Stimulated activated naive CD8-positive, alpha-beta T cell treated with anti-CD3 and anti-CD28 coated beads, Interleukin-15, Interleukin-2, amounts not matched to agents 100 U/mL and 50 U/mL, for 24 hours (primary cell): ENCODE data around the gene CAGE1.
"Not testable (repeated sequence)": the region's sequence is repeated elsewhere in the genome, so short reads cannot be mapped to it uniquely, and the experiment has no call there.

Experiments used
- ATAC-seq: fragments of 150-1000 bp; cut with Tn5 transposase; one replicate; pipeline ENCODE4 v1.10.0; 2021
- DNase-seq: peaks from one replicate; pipeline ENCODE4 v3.0.0; 2021

CAGE1 gene

DNA sequence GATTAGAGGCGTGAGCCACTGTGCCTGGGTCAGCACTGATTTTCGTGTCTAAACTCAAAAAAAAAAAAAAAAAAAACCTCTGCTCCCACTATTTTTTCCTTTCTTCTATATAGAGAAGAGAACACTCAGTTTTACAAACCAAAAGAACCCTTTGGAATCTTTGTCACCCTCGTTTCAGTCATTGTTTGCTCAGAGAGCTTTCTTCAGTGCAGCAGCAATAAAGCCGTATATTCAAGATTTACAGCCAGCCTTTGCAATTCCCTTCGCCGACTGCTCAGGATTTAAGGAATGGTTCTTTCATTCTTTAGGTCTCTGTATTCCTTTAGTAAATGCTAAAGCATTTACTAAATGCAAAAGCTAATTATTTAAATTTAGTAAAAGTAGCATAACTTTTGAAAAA, 20.2 kb upstream of the CAGE1 start:
- no peak for DNase-seq
- no peak for ATAC-seq

DNA sequence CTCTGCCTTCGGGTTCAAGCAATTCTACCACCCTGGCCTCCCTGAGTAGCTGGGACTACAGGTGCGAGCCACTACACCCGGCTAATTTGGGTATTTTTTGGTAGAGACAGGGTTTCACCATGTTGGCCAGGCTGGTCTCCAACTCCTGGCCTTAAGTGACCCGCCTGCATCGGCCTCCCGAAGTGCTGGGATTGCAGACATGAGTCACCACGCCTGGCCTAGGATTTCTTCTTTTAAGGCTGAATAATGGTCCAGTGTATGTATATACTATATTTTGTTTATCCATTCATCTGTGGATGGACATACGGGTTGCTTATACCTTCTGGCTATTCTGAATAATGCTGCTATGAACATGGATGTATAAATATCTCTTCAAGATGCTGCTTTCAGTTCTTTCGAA, 17.2 kb upstream of the CAGE1 start:
- no peak for ATAC-seq
- no peak for DNase-seq

DNA sequence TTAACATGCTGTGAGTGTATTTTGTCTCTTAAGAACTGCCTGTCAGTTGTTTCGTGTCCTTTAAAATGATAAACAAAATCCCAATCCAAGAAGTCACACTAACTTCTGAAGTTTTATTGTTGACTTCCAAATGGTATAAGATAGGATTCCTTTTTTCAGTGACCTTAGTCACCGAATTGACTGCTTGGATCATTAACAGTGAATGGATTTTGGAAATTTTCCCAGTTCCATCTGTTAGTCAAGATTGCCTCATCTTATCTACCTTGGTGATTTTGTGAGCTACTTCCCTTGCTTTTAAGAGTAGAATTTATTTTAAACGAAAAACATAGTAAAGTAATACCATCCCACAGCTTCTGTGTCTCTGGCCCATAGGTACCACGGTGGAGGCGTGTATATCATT, 15.0 kb upstream of the CAGE1 start:
- DNase-seq: no peak
- ATAC-seq: no peak

DNA sequence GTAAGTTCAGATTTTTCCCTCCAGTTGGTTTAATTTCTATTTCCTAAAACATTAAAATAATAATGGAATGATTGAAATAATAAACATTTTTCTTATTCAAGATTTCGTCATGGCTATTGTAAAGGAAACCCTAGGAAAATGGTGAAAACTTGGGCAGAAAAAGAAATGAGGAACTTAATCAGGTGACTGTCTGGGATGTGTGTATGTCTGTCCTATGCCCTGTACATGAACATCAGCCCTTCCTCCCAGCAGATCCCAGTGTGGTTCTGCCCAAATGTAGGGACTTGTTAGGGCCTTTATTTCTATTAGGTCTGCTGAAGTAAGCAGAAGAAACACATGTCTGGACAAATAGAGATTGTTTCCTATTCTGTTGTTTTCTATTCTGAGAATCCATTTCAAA, 13.2 kb upstream of the CAGE1 start:
- DNase-seq: no peak
- ATAC-seq: no peak

DNA sequence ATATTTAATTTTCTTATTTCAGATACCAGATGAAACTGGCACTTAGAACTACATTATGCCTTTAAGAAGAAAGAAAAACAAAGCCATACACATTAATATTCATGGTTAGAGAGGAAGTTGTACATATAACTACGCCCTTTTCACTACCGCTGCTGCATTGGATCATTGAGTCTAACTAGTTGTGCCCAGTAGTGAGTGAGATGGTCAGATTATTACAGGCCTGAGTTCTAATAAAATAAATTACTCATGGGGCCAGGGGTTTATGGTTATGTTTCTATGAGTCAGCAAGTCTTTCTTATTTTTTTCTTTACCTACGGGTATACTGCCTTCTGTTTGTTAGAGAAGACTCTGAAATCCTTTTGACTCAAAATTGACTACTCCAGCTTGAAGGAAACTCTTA, 11.5 kb upstream of the CAGE1 start:
- DNase-seq (no peak), ATAC-seq (no peak)

DNA sequence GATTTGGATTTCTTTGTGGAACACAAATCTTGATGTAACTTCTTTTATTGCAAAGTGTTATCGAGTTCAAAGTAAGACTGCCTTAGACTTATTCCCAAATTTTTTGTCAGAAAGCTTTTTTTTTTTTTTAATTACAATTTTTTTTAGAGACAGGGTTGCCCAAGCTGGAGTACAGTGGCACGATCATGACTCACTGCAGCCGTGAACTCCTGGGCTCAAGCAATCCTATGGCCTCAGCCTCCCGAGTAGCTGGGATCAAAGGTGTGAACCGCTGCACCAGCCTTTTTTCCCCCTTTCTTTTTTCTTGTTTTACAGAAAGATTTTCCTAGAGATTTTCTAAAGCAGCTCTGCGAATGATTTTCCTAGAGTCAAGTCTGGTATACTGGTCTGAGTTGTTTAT, 2.9 kb upstream of the CAGE1 start:
- DNase-seq (no peak), ATAC-seq (no peak)

DNA sequence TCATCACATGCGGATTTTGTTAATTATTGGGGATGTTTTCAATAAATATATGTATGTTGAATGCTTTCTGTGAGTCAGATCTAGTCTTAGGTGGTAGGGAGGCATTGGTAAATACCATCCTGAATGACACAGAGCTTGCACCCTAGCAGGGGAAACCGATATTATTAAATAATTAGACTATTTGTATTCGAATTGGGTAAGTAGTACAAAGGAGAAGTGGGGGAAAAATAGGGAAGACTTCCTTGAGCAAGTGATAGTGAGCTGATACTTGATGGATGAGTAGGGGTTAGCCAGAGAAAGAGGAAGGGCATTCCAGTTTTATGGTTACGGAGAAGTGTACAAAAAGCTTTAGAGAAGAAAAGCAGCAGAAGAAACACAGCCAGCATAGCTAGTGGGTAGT, 1.6 kb upstream of the CAGE1 start:
- no peak for DNase-seq
- no peak for ATAC-seq

DNA sequence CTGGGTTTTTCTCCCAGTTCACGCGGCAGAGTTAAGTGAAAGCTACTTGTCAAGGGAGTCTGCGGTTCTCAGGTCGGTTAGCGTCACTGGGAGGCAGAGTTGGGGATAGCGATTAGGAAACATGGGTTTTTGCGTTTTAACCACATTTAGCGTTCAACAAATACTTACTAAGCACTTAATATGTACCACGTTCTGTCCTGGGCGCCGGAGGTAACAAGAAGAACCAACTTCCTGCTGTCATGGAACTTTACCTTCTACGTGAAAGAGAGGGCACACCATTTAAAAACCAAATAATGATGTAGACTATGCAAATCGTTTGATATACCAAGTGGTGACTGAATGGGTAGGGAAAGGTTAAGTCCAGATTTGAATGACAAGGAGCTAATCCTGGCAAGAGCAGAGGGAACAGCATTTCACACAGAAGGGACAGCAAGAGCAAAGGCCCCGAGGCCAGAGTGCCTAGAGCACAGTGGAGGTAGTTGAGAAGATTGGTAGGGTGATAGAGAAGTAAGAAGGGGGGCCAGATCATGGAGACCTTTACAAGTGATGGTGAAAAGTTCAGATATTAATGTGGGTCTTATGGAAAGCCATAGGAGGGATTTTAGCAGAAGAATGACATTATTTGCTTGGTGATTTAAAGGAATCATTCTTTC, 810 bp upstream of the CAGE1 start:
- peak; percentile 4 for ATAC-seq
- no peak for DNase-seq

DNA sequence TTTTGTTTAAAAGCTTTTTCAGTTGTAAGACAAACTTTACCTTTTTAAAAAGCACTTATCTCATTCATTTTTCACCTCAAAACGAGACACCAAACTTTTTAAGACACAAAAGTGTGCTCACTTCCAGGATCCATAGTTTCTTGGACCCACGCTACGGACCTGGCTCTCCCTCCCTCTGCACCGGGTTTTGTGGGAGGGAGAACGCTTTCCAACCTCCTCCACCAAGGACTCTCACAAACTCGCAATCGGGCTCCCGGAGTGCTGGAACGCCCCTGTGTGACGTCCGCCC, 436 bp downstream of the CAGE1 start:
- DNase-seq: no peak
- no peak for ATAC-seq

DNA sequence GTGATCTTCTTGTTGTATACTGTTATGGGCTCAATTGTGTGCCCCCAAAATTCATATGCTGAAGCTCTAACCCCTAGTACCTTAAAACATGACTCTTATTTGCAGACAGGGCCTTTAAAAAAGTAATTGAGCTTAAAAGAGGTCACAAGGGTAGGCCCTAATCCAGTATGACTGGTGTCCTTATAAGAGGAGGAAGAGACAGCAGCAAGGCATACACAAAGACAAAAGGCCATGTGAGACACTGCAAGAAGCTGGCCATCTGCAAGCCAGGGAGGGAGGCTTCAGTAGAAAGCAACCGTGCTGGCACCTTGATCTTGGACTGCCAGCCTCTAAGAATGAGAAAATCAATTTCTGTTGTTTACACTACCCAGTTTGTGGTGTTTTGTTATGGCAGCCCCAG, 8.4 kb downstream of the CAGE1 start:
- ATAC-seq: no peak
- no peak for DNase-seq

DNA sequence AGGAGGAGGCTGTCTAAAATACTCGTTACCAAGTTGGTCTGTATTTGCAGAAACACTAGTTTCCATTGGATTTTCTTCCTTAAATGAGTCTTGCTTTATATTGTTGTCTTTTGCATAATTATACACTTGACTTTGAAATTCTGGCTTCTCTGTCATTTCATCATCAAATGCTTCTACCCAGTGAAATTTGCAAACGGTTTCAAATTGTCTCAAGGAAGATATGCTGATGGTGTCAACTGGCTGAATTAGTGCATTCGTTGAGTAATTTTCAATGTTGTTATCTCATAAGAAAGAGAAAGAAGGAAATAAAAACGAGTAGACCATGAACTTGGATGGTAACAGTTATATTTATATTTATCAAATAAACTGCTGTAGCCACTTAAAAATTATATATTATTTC, 10.8 kb downstream of the CAGE1 start:
- no peak for DNase-seq
- no peak for ATAC-seq

DNA sequence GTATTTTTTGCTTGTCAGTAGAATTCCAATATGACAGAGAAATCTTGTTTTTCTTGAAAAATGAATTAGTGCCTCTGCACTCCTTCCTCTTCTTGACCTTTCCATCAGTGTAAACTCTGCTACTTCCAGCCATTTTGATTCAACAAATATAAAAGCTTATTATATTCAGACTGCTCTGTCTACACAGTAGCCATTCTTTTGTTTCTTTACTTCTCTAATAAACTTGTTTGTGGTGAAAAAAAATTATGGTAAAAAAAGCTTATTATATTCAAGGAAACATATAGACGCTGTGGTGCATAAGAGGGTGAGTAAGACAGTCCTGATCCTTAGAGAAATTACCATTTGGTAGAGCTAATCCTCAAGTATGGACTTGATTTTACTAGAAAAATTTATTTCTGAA, 11.6 kb downstream of the CAGE1 start:
- ATAC-seq (no peak), DNase-seq (no peak)

DNA sequence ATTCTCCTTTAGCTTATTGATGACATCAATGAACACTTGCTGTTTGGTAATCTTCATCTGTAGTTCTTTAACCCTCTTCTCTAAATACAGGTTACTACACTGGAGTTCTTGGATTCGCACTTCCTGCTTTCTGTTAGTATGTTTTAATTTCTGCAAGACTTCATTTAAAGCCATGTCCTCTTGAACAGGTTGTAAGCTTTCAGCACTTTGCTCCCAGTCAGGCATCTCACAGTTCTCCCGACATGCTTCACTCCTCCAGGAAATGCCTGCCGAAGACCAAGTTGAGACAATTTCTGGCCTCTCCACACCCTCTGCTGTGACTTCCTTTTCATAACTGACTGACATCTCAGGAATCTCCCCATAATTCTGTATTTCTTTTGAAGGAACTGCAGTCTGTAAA, 15.8 kb downstream of the CAGE1 start:
- no peak for DNase-seq
- no peak for ATAC-seq

DNA sequence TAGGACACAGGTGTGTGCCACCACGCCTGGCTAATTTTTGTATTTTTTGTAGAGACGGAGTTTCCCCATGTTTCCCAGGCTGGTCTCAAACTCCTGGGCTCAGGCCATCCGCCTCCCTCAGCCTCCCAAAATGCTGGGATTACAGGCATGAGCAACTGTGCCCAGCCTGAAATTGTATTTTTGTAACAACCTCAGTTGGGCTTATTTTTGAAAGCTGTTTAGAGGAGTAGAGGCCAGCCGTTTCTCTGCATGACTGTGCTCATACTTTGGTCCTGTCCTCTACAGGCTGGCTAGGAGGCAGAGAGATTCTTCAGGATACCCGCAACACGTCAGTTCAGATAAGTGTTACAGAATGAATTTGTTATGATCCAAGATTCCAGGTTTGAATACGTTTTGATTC, 22.1 kb downstream of the CAGE1 start:
- DNase-seq (no peak), ATAC-seq (no peak)

DNA sequence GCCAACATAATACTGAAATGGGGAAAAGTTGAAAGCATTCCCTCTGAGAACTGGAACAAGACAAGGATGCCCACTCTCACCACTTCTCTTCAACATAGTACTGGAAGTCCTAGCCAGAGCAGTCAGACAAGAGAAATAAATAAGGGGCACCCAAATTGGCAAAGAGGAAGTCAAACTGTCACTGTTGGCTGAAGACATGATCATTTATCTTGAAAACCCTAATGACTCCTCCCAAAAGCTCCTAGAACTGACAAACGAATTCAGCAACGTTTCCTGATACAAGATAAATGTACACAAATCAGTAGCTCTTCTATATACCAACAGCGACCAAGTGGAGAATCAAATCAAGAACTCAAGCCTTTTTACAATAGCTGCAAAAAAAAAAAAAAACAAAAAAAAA, 37.6 kb downstream of the CAGE1 start:
- not testable (repeated sequence) for DNase-seq, ATAC-seq

DNA sequence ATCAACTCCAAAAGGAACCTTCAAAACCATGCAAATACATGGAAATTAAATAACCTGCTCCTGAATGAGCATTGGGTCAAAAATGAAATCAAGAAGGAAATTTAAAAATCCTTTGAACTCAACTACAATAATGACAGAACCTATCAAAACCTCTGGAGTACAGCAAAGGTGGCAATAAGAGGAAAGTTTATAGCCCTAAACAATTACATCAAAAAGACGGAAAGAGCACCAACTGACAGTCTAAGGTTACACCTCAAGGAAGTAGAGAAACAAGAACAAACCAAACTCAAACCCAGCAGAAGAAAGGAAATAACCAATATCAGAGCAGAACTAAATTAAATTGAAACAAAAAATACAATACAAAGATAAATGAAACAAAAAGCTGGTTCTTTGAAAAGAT, 39.0 kb downstream of the CAGE1 start:
- not testable (repeated sequence) for ATAC-seq, DNase-seq

DNA sequence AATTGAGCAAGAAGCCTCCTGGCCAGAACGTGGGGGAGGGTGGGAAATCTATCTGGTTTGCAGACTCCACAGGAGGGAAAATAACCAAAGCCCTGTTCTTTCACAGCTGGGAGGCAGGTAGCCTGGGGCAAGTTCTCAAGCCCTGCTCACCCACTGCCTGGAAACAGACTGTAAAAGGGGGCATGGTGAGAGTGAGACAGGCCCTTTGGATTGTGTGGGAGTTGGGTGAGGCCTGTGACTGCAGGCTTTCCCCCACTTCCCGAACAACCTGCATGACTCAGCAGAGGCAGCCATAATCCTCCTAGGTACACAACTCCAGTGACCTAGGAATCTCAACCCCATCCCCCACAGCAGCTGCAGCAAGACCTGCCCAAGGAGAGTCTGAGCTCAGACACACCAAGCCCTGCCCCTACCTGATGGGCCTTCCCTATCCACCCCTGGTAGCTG, 42.0 kb downstream of the CAGE1 start:
- ATAC-seq, DNase-seq: not testable (repeated sequence)

DNA sequence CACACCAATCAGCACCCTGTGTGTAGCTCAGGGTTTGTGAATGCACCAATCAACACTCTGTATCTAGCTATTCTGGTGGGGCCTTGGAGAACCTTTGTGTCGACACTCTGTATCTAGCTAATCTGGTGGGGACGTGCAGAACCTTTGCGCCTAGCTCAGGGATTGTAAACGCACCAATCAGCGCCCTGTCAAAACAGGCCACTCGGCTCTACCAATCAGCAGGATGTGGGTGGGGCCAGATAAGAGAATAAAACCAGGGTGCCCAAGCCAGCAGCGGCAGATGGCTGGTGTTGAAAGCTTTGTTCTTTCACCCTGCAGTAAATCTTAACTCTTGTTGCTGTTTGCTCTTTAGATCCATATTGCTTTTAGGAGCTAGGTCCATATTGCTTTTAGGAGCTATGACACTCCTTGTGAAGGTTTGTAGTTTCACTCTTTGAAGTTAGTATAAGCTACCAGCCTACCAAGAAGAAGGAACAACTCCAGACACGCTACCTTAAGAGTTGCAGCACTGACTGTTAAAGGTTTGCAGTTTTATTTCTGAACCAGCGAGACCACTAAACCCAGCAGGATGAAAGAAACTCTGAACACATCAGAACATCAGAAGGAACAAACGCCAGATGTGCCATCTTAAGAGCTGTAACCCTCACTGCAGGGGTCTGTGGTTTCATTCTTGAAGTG, 44.6 kb downstream of the CAGE1 start:
- DNase-seq, ATAC-seq: not testable (repeated sequence)

DNA sequence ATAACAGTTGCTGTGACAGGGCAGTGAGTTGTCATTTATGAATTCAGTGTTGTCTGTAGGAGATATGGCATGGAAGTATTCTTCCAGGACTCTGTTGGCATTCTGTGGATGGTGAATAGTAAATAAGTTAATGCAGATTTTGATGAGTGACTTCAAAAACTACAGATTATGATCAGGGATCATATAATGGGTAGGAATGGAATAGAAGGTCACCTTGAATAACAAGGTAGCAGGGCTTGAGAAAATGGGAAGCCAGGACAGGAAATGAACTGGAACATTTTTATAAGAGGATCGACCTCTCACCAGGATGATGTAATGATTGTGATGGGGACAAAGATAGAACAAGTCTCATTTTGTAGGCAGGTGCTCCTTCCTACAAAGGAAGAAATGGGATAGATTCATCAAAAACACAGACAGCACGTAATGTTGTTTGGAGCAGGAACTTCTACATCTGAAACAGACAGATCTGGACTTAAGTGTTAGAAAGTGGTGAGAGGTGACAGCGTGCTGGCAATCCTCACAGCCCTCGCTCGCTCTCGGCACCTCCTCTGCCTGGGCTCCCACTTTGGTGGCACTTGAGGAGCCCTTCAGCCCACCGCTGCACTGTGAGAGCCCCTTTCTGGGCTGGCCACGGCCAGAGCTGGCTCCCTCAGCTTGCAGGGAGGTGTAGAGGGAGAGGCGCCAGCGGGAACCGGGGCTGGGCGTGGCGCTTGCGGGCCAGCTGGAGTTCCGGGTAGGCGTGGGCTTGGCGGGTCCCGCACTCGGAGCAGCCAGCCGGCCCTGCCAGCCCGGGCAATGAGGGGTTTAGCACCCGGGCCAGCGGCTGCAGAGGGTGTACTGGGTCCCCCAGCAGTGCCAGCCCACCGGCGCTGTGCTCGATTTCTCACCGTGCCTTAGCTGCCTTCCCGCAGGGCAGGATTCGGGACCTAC, 45.7 kb downstream of the CAGE1 start:
- ATAC-seq: no peak

DNA sequence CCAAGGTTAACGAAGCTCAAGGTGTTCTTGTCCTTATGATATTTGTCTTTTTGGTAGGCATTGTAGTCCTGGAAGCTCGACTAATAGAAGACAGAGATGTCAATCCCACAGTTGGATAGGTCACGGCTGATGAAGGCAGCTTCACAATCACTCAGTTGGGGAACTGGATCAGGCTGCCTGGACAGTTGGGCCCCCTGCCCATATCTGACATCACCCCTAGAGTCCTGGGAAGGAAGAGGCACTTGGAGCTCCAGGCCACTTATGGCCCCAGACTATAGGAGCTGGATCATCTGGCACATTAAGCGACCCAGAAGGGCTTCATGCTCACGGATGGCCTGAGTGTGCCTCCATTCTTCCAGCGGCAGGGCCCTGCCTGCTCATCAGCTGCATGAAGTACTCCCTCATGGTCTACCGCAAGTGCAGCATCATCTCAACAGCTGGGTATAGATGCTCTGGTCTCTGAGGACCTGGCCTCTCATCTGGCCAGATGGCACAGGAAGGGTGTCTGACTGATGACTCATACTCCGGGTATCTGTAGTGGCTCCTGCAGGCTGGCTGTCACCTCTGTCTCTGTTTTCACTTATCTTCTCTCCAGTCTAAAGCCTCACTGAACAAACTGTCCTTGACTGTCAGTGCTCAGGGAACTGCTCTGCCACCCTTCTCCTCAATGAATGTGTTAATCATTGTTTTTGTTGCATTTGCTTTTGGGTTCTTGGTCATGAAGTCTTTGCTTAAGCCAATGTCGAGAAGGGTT, 47.4 kb downstream of the CAGE1 start:
- DNase-seq (no peak), ATAC-seq (no peak)

More for the DNA sequence above, 45.7 kb downstream of the CAGE1 start:
- DNase-seq: no peak

DNA sequence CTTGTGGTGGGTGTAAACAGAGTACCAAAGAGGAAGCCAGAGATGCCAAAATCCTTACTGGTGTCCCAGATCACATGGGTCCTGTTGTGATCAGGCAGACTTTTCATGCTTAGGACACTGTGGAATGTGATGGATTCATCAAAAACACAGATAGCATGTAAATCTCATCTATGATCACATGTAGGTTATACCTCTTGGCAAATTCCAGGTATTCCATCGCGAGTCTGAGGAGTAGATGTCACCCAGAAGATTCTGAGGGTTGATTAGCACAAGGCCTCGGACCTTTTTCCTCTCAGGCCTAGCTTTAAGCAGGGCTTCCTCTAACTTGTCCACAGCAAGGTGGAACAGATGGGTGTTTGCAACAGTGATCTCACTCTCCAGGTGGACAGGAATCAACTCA, 48.3 kb downstream of the CAGE1 start:
- DNase-seq (no peak), ATAC-seq (no peak)

DNA sequence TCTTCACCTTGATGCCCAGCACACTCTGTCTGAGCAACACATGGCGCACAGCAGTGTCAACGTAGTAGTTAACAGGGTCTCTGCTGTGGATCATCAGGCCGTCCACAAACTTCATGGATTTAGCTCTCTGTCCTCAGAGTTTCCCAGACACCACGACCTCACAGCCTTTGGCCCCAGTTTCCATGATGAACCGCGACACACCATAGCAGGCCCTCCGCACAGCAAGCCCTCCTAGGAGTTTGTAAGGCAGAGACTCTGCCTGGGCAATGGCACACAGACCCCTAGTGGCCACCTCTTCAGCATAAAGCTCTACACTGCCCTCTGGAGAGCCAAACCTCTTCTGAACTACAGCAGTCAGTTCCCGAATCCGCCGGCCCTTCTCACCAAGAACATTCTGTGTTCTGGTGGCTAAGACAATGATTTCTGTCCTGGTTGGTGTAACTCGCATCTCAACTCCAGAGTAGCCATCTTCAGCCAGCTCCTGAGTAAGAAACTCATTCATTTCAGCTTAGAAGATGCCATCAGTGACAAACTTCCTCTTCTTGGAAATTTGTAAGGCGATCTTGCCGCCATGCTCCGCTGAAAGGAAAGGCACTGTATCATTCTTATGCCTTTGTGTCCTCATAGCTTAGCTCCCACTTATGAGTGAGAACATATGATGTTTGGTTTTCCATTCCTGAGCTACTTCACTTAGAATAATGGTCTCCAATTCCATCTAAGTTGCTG, 50.4 kb downstream of the CAGE1 start:
- DNase-seq: peak; percentile 8
- peak; percentile 63 for ATAC-seq
